GM12892 (cell line): Measurements from ENCODE around the gene CDHR1.
A peak's percentile ranks its signal among the peaks of the same experiment; 100 is the strongest.
"Not testable (repeated sequence)": the region's sequence is repeated elsewhere in the genome, so short reads cannot be mapped to it uniquely, and the experiment has no call there.

Source experiments
- DNase-seq: peaks from one replicate; pipeline ENCODE4 v3.0.0; 2011; ENCODE audit not compliant: insufficient read length
- FAIRE-seq: peaks from 2 replicates; lab custom pipeline; 2011; peaks lifted over from hg19 to GRCh38; lab: Jason Lieb, UNC
- POLR2A ChIP-seq: IDR thresholded peaks from 2 replicates; pipeline ENCODE4 v1.6.1; 2011; ENCODE audit warnings: low read depth, low read length, control low read depth
- POLR2AphosphoS5 ChIP-seq: IDR thresholded peaks from 2 replicates; pipeline ENCODE4 v1.6.1; 2011; ENCODE audit warnings: low read depth, low read length, control low read depth
- TAF1 ChIP-seq: IDR thresholded peaks from 2 replicates; pipeline ENCODE4 v1.6.1; 2011; ENCODE audit warnings: low read depth, mild to moderate bottlenecking, control low read depth, low read length, borderline replicate concordance

CDHR1 gene

GRCh38 chr10:84177541-84178141 is 16.7 kb upstream of the CDHR1 start:
- no peak for DNase-seq
- FAIRE-seq = peak; percentile 97
- no peak for TF ChIP-seq POLR2A
- no peak for TF ChIP-seq TAF1
- TF ChIP-seq POLR2AphosphoS5 = no peak

DNA sequence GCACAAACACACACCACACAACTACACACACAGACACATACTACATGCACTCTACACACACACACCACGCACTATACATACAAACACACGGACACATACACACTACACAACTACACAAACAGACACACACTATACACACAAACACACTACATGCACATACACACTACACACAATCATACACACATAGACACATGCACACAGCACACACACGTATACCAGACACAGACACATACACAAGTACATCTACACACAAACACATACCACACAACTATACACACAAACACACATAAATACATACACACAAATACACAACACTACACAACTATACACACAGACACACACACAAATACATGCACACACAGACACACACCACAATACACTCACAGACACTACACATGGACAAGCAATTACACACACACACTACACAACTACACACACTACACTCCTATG is 16.2 kb upstream of the CDHR1 start:
- no peak for FAIRE-seq
- no peak for DNase-seq
- TF ChIP-seq POLR2AphosphoS5 (no peak), TAF1 (no peak), POLR2A (no peak)

- FAIRE-seq (peak; percentile 79), DNase-seq (no peak)
- TF ChIP-seq POLR2AphosphoS5 = no peak
- TF ChIP-seq TAF1 = no peak
- no peak for TF ChIP-seq POLR2A
Measured at GRCh38 chr10:84179059-84179710, 15.2 kb upstream of the CDHR1 start.

DNA sequence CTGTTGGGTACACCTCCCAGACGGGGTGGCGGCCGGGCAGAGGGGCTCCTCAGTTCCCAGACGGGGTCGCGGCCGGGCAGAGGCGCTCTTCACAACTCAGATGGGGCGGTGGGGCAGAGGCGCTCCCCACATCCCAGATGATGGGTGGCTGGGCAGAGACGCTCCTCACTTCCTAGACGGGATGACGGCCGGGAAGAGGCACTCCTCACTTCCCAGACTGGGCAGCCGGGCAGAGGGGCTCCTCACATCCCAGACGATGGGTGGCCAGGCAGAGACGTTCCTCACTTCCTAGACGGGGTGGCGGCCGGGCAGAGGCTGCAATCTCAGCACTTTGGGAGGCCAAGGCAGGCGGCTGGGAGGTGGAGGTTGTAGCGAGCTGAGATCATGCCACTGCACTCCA is 14.0 kb upstream of the CDHR1 start:
- FAIRE-seq, DNase-seq: not testable (repeated sequence)

DNA sequence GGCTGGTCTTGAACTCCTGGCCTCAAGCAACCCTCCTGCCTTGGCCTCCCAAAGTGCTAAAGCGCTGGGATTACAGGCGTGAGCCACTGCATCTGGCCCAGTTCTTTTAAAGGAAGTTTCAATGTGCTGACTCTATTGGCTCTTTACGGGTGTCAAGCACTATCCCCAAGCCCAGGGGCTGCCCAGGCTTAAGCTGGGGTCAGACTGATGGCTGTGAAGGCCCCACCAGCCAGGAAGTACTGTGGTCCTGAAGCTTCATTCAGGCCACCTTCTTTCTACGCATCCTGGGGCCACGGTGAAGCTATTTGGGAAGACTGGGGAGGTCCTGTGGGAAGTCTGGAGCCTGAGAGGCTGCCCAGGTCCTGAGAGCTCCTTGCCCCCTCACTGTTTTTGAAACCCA is 12.7 kb upstream of the CDHR1 start:
- TF ChIP-seq TAF1 (no peak), POLR2AphosphoS5 (no peak), POLR2A (no peak)
- no peak for FAIRE-seq

DNA sequence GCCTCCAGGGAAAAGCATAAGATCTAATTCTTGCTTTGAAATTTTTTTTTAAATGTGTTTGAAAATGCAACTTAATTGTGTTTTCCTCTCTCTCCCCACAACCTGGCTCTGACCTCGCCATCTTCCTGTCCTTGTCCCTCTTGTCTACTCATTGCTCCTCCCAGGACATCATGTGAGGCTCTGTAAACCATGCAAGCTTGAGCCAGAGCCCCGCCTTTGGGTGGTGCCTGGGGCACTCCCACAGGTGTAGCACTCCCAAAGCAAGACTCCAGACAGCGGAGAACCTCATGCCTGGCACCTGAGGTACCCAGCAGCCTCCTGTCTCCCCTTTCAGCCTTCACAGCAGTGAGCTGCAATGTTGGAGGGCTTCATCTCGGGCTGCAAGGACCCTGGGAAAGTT is 9.8 kb upstream of the CDHR1 start:
- no peak for FAIRE-seq
- no peak for DNase-seq
- TF ChIP-seq POLR2A (no peak), POLR2AphosphoS5 (no peak)

More for the DNA sequence above, 12.7 kb upstream of the CDHR1 start:
- no peak for DNase-seq

DNA sequence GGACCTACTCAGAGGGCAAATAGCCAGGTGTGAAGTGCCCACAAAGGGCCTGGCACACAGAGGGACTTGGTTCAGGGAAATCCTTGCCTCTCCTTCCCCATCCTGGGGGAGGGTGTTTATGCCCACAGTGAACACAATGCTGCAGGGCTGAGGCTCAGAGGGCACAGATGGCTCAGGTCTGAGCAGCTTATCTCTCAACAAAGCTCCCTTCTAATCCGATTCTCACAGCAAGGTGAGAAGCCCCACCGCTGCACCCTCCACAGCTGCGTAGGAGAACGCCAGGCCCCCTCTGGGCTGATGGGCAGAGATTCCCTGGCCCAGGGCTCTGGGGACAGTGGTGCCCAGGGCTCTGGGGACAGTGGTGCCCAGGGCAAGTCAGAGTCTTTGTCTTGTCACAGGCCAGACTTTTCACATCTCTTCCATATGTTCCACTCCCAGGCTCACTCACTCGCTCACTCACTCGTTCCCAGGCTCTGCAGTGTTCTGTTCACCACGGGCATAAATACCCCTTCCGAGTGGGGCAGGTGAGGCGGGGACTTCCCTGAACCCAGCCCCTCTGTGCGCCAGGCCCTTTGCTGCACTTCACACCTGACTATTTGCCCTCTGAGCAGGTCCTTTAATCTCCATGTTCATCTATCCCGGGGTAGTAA is 8.7 kb upstream of the CDHR1 start:
- FAIRE-seq = no peak
- TF ChIP-seq TAF1 (no peak), POLR2AphosphoS5 (no peak), POLR2A (no peak)
- DNase-seq = no peak

DNA sequence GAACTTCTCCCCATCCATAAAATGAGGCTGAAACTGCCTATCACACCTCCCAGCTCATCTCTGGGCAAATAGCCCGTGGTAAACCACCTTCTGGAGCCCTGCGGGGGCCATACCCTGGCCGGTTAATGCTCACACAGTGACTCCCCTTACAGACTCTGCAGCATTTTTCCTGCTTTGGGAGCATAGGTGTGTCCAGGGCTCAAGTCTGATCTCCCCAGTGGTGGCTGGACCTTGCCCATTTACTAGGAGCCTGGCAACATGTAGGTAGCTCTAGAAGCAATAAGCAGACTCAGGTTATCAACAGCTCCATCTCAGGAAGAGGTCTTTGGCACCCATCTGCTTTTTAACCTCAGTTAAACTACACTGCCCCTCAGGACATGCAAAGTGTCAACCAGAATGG is 5.5 kb upstream of the CDHR1 start:
- no peak for TF ChIP-seq POLR2A
- no peak for TF ChIP-seq TAF1
- TF ChIP-seq POLR2AphosphoS5 = no peak

DNA sequence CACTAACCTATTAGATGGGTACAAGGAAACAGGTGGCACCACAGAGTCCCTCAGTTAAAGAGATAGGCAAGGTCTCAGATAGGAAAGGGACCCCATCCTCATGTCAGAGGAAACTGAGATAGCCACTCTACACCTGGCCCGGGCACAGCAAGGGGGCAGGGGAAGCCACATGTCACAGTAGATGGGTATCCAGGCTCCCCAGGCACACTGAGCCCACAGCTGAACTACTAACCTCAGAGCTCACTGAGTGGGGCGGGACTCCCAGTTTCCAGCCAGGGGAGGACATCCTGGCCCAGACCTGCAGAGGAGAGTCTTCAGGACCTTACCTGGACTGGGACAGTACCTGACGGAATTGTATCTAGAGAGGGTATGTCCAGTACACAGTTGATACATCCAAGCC is 3.7 kb upstream of the CDHR1 start:
- no peak for DNase-seq
- no peak for FAIRE-seq
- no peak for TF ChIP-seq POLR2AphosphoS5
- TF ChIP-seq TAF1 = no peak

More for the DNA sequence above, 5.5 kb upstream of the CDHR1 start:
- FAIRE-seq = no peak
- no peak for DNase-seq

GRCh38 chr10:84191106-84191505 is 3.2 kb upstream of the CDHR1 start:
- FAIRE-seq (no peak), DNase-seq (no peak)
- TF ChIP-seq POLR2A (no peak), POLR2AphosphoS5 (no peak), TAF1 (no peak)

DNA sequence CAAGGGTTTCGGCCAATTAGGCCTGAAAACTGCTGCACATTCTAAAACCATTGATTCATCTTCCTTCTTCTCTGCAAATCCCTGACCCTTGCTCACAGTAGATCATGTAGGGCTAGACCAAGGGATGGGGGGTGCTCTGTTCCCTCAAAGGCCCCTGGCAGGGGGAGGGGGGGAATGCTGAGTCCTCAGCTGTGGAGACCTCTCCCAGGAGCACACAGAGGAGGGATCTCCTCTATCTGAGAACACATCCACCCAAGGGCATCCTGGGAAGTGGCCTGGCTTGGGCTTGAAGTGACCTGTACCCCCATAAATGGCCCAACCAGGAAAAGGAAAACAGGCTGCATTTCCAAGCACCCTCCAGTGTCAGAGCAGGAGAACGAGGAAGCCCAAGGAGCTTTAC is 1.0 kb upstream of the CDHR1 start:
- DNase-seq = no peak
- no peak for FAIRE-seq
- no peak for TF ChIP-seq POLR2A
- TF ChIP-seq TAF1 = no peak
- no peak for TF ChIP-seq POLR2AphosphoS5

- FAIRE-seq = peak; percentile 48
- DNase-seq = no peak
- no peak for TF ChIP-seq POLR2AphosphoS5
- TF ChIP-seq POLR2A = no peak
- no peak for TF ChIP-seq TAF1
Measured at GRCh38 chr10:84193846-84194423, 402 bp upstream of the CDHR1 start.

DNA sequence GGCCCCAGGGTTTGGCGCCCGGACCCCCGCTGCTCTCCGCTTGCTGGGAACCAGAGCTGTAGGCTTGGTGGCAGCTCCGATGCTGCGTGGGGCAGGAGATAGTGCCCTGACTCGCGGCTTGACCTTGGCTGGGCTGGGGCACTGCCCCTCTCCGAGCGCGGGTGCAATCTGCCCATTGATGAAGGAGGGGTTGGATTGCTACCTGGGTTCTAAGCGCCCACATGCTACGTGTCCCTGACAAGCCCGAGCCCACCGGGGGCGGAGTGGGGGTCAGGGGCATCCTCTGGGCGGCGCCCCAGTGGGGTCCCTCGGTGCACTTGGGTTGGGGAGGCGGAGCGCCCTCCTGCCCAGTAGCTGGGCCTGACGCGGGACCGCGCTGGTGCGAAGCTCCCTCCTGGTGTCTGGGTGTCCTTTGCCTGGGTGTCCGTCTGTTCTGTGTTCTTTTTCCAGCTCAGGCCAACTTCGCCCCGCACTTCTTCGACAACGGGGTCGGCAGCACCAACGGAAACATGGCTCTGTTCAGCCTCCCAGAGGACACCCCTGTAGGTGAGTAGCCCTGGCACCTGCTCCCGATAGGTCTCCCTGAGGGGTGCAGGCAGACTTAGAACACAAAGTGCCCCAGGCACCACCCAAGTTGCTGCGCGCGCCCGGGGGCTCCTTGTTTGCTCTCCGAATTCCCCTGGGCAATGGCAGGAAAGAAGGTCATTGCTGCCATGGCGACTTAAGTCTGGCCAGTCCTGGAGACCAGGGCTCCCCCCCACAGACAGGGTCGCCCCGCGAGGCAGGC is 900 bp downstream of the CDHR1 start:
- FAIRE-seq (no peak), DNase-seq (no peak)
- TF ChIP-seq POLR2AphosphoS5 (no peak), TAF1 (no peak), POLR2A (no peak)
